Neural progenitor cell (in vitro differentiated cells): ENCODE data around the gene GOLT1A. TPM values are rescaled to one million over a fixed set of nuclear protein-coding genes. Genes with fewer than 3 reads are reported as not detected.
A peak's percentile ranks its signal among the peaks of the same experiment; 100 is the strongest.

Source experiments
- DNase-seq: peaks from one replicate; pipeline ENCODE4 v3.0.0-alpha.2; 2016; ENCODE audit warnings: low spot score
- H2AFZ ChIP-seq: fragments of 200-600 bp; sonication (generic); replicated peaks from 2 replicates; pipeline ENCODE4 v1.6.1; 2016; ENCODE audit warnings: antibody characterized with exemption
- H3F3A ChIP-seq: fragments of 200-600 bp; sonication (generic); 2 replicates; pipeline ENCODE4 v1.6.1; 2016; ENCODE audit warnings: antibody characterized with exemption, low read depth
- H3K27ac ChIP-seq: fragments of 200-600 bp; sonication (generic); 2 replicates; pipeline ENCODE4 v1.5.1; 2016; ENCODE audit warnings: mild to moderate bottlenecking
- H3K27me3 ChIP-seq: fragments of 200-600 bp; sonication (generic); 2 replicates; pipeline ENCODE4 v1.6.1; 2016; ENCODE audit warnings: mild to moderate bottlenecking, moderate library complexity
- H3K36me3 ChIP-seq: fragments of 200-600 bp; sonication (generic); 2 replicates; pipeline ENCODE4 v1.5.1; 2016
- H3K4me1 ChIP-seq: fragments of 200-600 bp; sonication (generic); 2 replicates; pipeline ENCODE4 v1.6.1; 2016; ENCODE audit warnings: mixed run types
- H3K4me2 ChIP-seq: fragments of 200-600 bp; sonication (generic); 2 replicates; pipeline ENCODE4 v1.6.1; 2016
- H3K4me3 ChIP-seq: fragments of 200-600 bp; sonication (generic); 2 replicates; pipeline ENCODE4 v1.5.1; 2016
- H3K79me2 ChIP-seq: fragments of 200-600 bp; sonication (generic); 2 replicates; pipeline ENCODE4 v1.6.1; 2016; ENCODE audit warnings: low read depth
- H3K9ac ChIP-seq: fragments of 200-600 bp; sonication (generic); 2 replicates; pipeline ENCODE4 v1.6.1; 2016
- H3K9me3 ChIP-seq: fragments of 200-600 bp; sonication (generic); 2 replicates; pipeline ENCODE4 v1.5.1; 2016; ENCODE audit warnings: low read depth
- H4K20me1 ChIP-seq: fragments of 200-600 bp; sonication (generic); 2 replicates; pipeline ENCODE4 v1.6.1; 2016; ENCODE audit warnings: low read depth
- H3K27ac Mint-ChIP-seq: 3 replicates; pipeline ENCODE4 v1.8.0; 2021; ENCODE audit warnings: mixed read lengths
- H3K27me3 Mint-ChIP-seq: 2 replicates; pipeline ENCODE4 v1.8.0; 2022; ENCODE audit warnings: low read depth, mild to moderate bottlenecking, inconsistent platforms, moderate library complexity, mixed read lengths; ENCODE audit not compliant: insufficient read depth
- H3K36me3 Mint-ChIP-seq: 3 replicates; pipeline ENCODE4 v1.8.0; 2021; ENCODE audit warnings: mixed read lengths
- H3K4me1 Mint-ChIP-seq: 3 replicates; pipeline ENCODE4 v1.8.0; 2021; ENCODE audit warnings: mixed read lengths
- H3K4me3 Mint-ChIP-seq: 3 replicates; pipeline ENCODE4 v1.8.0; 2021; ENCODE audit warnings: mild to moderate bottlenecking, moderate library complexity, mixed read lengths
- H3K9me3 Mint-ChIP-seq: 3 replicates; pipeline ENCODE4 v1.8.0; 2020; ENCODE audit warnings: mixed read lengths
- EZH2 ChIP-seq: fragments of 200-600 bp; sonication (generic); IDR thresholded peaks from 2 replicates; pipeline ENCODE4 v1.6.1; 2017; ENCODE audit warnings: antibody characterized with exemption, mild to moderate bottlenecking, moderate library complexity
- EZH2phosphoT487 ChIP-seq: fragments of 200-600 bp; sonication (generic); IDR thresholded peaks from 2 replicates; pipeline ENCODE4 v1.6.1; 2017; ENCODE audit warnings: antibody characterized with exemption
- total RNA-seq: library from RNA; depleted of rRNA; stranded (reverse); fragments of >200 nt; gene quantifications from 2 replicates; pipeline ENCODE4 v1.2.3, GENCODE V29; 2015; ENCODE audit warnings: low replicate concordance
- TF ChIP-seq, protein P1 (sequence below): fragments of 200-600 bp; sonication (generic); IDR thresholded peaks from 2 replicates; pipeline ENCODE4 v1.5.1; 2017; ENCODE audit warnings: antibody characterized with exemption, mild to moderate bottlenecking

Gene GOLT1A
- total RNA-seq, 1 donor from 2014 or later, result not detected

DNA sequence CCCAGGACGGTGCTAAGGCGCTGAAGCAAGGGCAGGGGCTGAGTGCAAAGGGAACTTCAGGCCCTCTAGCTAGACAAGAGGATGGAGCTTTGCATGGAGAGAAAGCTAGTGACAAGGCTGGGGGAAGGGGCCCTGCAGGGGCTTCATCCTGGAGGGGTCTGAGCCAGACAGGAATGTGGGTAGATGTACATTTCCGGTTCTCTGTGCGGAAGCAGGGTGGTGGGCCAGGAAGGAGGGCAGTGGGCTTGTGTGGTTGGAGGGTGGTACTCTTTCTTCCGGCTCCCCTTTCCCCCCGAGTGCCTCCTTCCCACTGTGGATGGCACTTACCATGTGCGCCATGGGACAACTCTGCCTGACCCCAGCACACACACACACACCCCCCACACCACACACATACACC lies 19.0 kb downstream of the GOLT1A start:
- TF ChIP-seq EZH2phosphoT487 (no peak), EZH2 (no peak)
- TF ChIP-seq, protein P1, sequence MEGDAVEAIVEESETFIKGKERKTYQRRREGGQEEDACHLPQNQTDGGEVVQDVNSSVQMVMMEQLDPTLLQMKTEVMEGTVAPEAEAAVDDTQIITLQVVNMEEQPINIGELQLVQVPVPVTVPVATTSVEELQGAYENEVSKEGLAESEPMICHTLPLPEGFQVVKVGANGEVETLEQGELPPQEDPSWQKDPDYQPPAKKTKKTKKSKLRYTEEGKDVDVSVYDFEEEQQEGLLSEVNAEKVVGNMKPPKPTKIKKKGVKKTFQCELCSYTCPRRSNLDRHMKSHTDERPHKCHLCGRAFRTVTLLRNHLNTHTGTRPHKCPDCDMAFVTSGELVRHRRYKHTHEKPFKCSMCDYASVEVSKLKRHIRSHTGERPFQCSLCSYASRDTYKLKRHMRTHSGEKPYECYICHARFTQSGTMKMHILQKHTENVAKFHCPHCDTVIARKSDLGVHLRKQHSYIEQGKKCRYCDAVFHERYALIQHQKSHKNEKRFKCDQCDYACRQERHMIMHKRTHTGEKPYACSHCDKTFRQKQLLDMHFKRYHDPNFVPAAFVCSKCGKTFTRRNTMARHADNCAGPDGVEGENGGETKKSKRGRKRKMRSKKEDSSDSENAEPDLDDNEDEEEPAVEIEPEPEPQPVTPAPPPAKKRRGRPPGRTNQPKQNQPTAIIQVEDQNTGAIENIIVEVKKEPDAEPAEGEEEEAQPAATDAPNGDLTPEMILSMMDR, result no peak
- no peaks in the 10 kb centered on the region for H4K20me1 ChIP-seq
- H3K27me3 ChIP-seq, result peaks cover 36% of the 10 kb centered on the region
- H3K79me2 ChIP-seq, result no peaks in the 10 kb centered on the region
- Mint-ChIP-seq H3K36me3 (no peaks in the 10 kb centered on the region), H3K4me3 (peak overlapping the region; percentile 3), H3K27me3 (peaks cover 29% of the 10 kb centered on the region), H3K9me3 (no peaks in the 10 kb centered on the region), H3K27ac (no peak overlapping the region), H3K4me1 (peaks cover 14% of the 10 kb centered on the region)
- H3K4me2 ChIP-seq, result no peak overlapping the region
- H2AFZ ChIP-seq, result no peak overlapping the region
- H3K9ac ChIP-seq, result no peak overlapping the region
- no peak overlapping the region for H3K27ac ChIP-seq
- no peaks in the 10 kb centered on the region for H3K9me3 ChIP-seq
- no peak for DNase-seq
- peaks cover 11% of the 10 kb centered on the region for H3F3A ChIP-seq
- no peaks in the 10 kb centered on the region for H3K36me3 ChIP-seq
- H3K4me3 ChIP-seq, result no peak overlapping the region
- H3K4me1 ChIP-seq, result peaks cover 16% of the 10 kb centered on the region

DNA sequence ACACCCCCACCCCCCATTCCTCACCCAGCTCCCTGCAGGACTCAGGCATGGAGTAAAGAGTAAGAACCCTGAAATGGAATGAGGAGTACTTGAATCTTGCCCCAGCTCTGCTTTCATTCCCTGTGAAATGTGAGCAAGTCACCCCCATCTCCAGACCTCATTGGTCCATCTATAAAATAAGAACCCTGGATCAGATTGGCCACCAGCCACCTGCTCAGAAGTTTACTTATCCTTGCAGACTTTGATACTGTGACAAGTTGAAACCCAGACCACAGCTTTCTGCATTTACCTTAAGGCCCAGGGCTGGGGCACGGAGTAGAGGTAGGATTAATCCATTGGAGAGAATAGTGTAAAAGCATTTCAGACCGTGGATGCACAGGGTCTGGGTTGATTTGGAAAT lies 19.7 kb downstream of the GOLT1A start:
- Histone ChIP-seq H3K27me3 (peaks cover 43% of the 10 kb centered on the region), H2AFZ (no peak overlapping the region), H3F3A (peaks cover 11% of the 10 kb centered on the region), H3K79me2 (no peaks in the 10 kb centered on the region), H3K36me3 (no peaks in the 10 kb centered on the region), H3K9ac (no peak overlapping the region), H3K4me3 (no peak overlapping the region), H3K4me1 (peaks cover 16% of the 10 kb centered on the region), H3K9me3 (no peaks in the 10 kb centered on the region), H3K4me2 (no peak overlapping the region), H3K27ac (no peak overlapping the region), H4K20me1 (no peaks in the 10 kb centered on the region)
- peaks cover 17% of the 10 kb centered on the region for H3K4me1 Mint-ChIP-seq
- no peaks in the 10 kb centered on the region for H3K36me3 Mint-ChIP-seq
- no peak for DNase-seq
- TF ChIP-seq, protein P1, result no peak
- TF ChIP-seq EZH2 (no peak), EZH2phosphoT487 (no peak)
- H3K4me3 Mint-ChIP-seq, result no peak overlapping the region
- no peaks in the 10 kb centered on the region for H3K9me3 Mint-ChIP-seq
- no peak overlapping the region for H3K27ac Mint-ChIP-seq
- H3K27me3 Mint-ChIP-seq, result peaks cover 31% of the 10 kb centered on the region

DNA sequence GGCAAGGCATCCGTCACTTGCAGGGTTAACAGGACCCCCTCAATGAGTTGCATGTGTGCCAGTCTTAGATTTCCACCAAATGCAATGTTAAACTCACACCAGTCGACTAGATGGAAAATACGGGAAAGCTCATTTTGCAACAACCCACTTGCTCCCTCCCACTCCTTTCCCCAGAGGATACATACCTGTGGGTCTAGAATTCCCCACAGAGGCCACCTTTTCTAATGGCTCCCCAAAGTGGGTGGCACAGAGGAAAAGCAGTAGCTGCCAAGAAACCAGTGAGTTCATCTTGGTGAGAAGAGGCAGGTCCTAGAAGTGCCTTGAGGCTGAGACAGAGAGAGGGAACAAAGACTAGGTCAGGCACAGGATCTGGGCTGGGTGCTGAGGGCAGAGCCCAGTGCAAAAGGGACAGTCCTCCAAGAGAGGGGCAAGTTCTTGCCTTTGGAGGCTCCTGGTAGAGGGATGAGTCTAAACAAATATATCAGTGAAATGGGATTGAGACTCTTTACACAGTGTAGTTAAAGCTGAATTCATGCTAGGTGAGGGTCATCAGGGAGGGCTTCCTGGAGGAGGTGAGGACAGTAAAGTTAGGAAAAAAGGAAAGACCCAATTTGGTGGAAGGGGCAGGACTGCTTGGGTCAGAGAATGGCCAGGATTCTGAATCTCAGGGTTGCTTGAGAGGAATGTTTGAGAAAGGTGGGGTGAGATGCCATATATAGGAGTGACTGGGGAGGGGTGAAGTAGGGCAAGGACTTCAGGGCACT lies 21.0 kb downstream of the GOLT1A start:
- Histone ChIP-seq H3K36me3 (no peaks in the 10 kb centered on the region), H3K4me1 (peaks cover 16% of the 10 kb centered on the region), H4K20me1 (no peaks in the 10 kb centered on the region), H3K79me2 (no peaks in the 10 kb centered on the region), H3F3A (peaks cover 11% of the 10 kb centered on the region), H3K4me3 (no peak overlapping the region), H3K4me2 (no peak overlapping the region), H2AFZ (no peak overlapping the region), H3K9me3 (no peaks in the 10 kb centered on the region), H3K27ac (no peak overlapping the region), H3K9ac (no peak overlapping the region), H3K27me3 (peaks cover 56% of the 10 kb centered on the region)
- Mint-ChIP-seq H3K9me3 (no peaks in the 10 kb centered on the region), H3K36me3 (no peaks in the 10 kb centered on the region), H3K4me3 (no peak overlapping the region), H3K27me3 (peaks cover 34% of the 10 kb centered on the region), H3K4me1 (peaks cover 17% of the 10 kb centered on the region), H3K27ac (no peak overlapping the region)
- TF ChIP-seq EZH2phosphoT487, result no peak
- no peak for DNase-seq

DNA sequence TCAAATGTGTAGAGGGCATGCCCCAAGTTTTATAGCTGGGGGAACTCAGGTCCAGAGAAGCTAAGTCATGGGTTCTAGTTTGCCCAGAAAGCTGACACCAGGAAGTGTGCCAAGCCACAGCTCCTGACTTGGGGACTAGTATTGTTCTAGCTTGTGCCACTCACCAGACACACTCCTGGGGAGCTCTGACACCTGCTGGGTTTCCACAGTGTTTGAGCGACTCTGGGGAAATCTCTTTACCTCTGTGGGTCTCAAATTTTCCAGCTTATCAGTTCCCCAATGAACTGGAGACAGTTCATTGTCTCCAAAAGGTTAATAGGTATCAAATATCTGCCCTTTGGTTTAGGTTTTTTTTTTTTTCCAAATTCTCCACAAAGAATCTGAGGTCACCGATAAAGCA lies 21.7 kb downstream of the GOLT1A start:
- no peak overlapping the region for H3K4me3 ChIP-seq
- DNase-seq, result no peak
- Mint-ChIP-seq H3K4me1 (peaks cover 17% of the 10 kb centered on the region), H3K27me3 (peaks cover 34% of the 10 kb centered on the region), H3K9me3 (no peaks in the 10 kb centered on the region), H3K36me3 (no peaks in the 10 kb centered on the region), H3K27ac (no peak overlapping the region), H3K4me3 (no peak overlapping the region)
- no peaks in the 10 kb centered on the region for H3K79me2 ChIP-seq
- H3K4me1 ChIP-seq, result peaks cover 16% of the 10 kb centered on the region
- peaks cover 11% of the 10 kb centered on the region for H3F3A ChIP-seq
- no peak overlapping the region for H2AFZ ChIP-seq
- H3K27ac ChIP-seq, result no peak overlapping the region
- no peaks in the 10 kb centered on the region for H3K9me3 ChIP-seq
- H3K27me3 ChIP-seq, result peaks cover 63% of the 10 kb centered on the region
- TF ChIP-seq, protein P1, result no peak
- no peak for TF ChIP-seq EZH2
- no peak for TF ChIP-seq EZH2phosphoT487
- H3K9ac ChIP-seq, result no peak overlapping the region
- H3K4me2 ChIP-seq, result no peak overlapping the region
- H3K36me3 ChIP-seq, result no peaks in the 10 kb centered on the region
- H4K20me1 ChIP-seq, result no peaks in the 10 kb centered on the region
